GM13976 (cell line): ENCODE measurements around the gene FOXN3.

Experiments
- DNase-seq: peaks from one replicate; pipeline ENCODE4 v3.0.0; 2012; ENCODE audit warnings: low spot score
- CTCF ChIP-seq: IDR thresholded peaks from 2 replicates; pipeline ENCODE4 v1.5.1; 2012; ENCODE audit warnings: borderline replicate concordance, mild to moderate bottlenecking; ENCODE audit not compliant: insufficient read depth; ENCODE audit errors: extremely low read depth, missing control alignments, control extremely low read depth
- in situ Hi-C: fragments of 300-500 bp; cut with MboI; formaldehyde crosslinking; loops from one replicate; pipeline ENCODE4 v1.12.0; 2022; ENCODE audit warnings: low sequenced_read_pairs, mixed read lengths, inconsistent platforms; ENCODE audit not compliant: unreplicated experiment

FOXN3 gene

DNA sequence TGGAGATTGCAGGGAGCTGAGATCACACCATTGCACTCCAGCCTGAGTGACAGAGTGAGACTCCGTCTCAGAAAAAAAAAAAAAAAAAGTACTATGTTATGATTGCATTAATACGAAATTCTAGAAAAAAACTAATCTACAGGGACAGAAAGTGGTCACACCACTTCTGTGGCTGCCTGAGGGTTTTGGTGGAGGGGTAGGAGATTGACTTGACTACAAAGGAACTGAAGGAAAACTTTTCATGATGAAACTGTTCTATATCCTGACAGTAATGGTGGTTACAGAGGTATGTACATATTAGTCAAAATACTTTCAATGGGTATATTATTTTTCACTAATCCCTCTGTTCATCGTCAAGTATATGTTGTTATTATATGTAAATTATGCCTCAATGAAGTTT is 42.1 kb downstream of the FOXN3 start:
- no peak for DNase-seq
- in situ Hi-C loops, result no loop called here
- TF ChIP-seq CTCF, result no peak

- no peak for TF ChIP-seq CTCF
- in situ Hi-C loops, result no loop called here
- DNase-seq, result no peak
Measured at GRCh38 chr14:89373185-89373584, 43.8 kb downstream of the FOXN3 start.

- DNase-seq, result no peak
- in situ Hi-C loops, result no loop called here
- no peak for TF ChIP-seq CTCF
Measured at GRCh38 chr14:89372512-89372883, 44.5 kb downstream of the FOXN3 start.

DNA sequence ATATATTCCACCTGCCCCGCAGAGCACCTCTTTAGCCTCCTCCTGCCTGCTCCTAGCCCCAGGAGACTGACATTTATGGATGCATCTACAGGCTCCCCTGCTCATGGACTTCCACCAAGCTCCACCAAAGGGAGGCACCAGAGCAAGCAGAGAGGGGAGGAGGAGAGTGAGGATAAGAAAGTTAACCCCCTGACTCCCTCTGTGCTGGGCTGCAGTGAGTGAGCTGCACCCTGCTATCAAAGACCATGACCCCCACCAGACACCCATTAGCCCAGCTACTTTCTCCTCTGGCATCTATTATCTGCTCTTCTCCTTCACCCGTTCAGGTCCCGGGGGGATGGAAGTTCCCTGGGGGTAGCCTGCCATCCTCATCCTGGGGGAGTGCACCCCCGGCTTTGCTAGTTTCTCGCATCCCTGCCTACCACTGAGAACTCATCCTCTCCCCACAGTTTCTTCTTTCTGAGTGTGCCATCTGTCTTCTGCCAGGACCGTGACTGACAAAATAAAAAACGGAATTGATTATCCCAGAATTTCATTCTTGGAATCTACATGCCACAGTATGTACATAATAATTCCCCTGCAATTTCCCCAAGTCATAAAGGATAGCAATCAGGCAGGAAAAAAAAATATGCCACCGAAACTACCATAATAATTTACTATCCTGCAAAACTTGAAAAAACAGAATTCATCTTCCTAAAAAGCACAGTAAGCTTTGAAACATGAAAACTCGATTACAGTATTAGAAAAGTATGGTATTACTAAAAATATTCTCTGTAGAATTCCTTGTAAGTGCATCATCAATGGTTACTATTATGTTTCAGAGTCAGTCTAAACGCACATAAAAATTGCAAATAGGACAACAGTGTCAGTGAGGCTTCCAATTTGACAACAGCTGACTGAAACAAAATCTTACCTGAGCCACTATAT is 45.2 kb downstream of the FOXN3 start:
- in situ Hi-C loops, result no loop called here
- TF ChIP-seq CTCF, result no peak
- no peak for DNase-seq

- in situ Hi-C loops, result no loop called here
- no peak for TF ChIP-seq CTCF
- DNase-seq, result no peak
Measured at GRCh38 chr14:89370781-89371180, 46.3 kb downstream of the FOXN3 start.

- in situ Hi-C loops, result no loop called here
- DNase-seq, result no peak
- TF ChIP-seq CTCF, result no peak
Measured at GRCh38 chr14:89370381-89370780, 46.7 kb downstream of the FOXN3 start.
